ENCODE results near the gene HES3.

The HES3 gene

GRCh38 chr1:6263716-6264115 is 19.7 kb downstream of the HES3 start:
- no peak for DNase-seq

- DNase-seq: no peak
Measured at GRCh38 chr1:6265151-6265550, 21.2 kb downstream of the HES3 start.

GRCh38 chr1:6266641-6267040 is 22.7 kb downstream of the HES3 start:
- no peak for DNase-seq

GRCh38 chr1:6267686-6268322 is 23.8 kb downstream of the HES3 start:
- no peak for DNase-seq

- DNase-seq: no peak
Measured at GRCh38 chr1:6268415-6268814, 24.4 kb downstream of the HES3 start.

- DNase-seq: no peak
Measured at GRCh38 chr1:6269296-6269695, 25.3 kb downstream of the HES3 start.

- DNase-seq: no peak
Measured at GRCh38 chr1:6269720-6270400, 25.9 kb downstream of the HES3 start.

GRCh38 chr1:6270401-6270800 is 26.4 kb downstream of the HES3 start:
- DNase-seq: no peak

GRCh38 chr1:6271006-6271405 is 27.0 kb downstream of the HES3 start:
- DNase-seq: no peak

- DNase-seq: no peak
Measured at GRCh38 chr1:6271554-6271953, 27.6 kb downstream of the HES3 start.

- DNase-seq: no peak
Measured at GRCh38 chr1:6272452-6272851, 28.5 kb downstream of the HES3 start.

GRCh38 chr1:6272868-6273267 is 28.9 kb downstream of the HES3 start:
- no peak for DNase-seq

GRCh38 chr1:6273380-6273891 is 29.5 kb downstream of the HES3 start:
- DNase-seq: no peak

GRCh38 chr1:6274102-6274501 is 30.1 kb downstream of the HES3 start:
- DNase-seq: no peak

- no peak for DNase-seq
Measured at GRCh38 chr1:6274622-6275139, 30.7 kb downstream of the HES3 start.

- DNase-seq: no peak
Measured at GRCh38 chr1:6275826-6276782, 32.1 kb downstream of the HES3 start.

GRCh38 chr1:6276811-6277555 is 33.0 kb downstream of the HES3 start:
- DNase-seq: no peak

- DNase-seq: no peak
Measured at GRCh38 chr1:6278263-6278662, 34.3 kb downstream of the HES3 start.

GRCh38 chr1:6279066-6279465 is 35.1 kb downstream of the HES3 start:
- DNase-seq: no peak

GRCh38 chr1:6279613-6280383 is 35.8 kb downstream of the HES3 start:
- no peak for DNase-seq

- DNase-seq: no peak
Measured at GRCh38 chr1:6280761-6281451, 36.9 kb downstream of the HES3 start.

Data from activated CD4-positive, alpha-beta T cell treated with anti-CD3 and anti-CD28 coated beads, Interleukin-2, amount 50 U/mL, for 48 hours (primary cell).